ENCODE measurements around the gene PRMT2.

PRMT2 gene

DNA sequence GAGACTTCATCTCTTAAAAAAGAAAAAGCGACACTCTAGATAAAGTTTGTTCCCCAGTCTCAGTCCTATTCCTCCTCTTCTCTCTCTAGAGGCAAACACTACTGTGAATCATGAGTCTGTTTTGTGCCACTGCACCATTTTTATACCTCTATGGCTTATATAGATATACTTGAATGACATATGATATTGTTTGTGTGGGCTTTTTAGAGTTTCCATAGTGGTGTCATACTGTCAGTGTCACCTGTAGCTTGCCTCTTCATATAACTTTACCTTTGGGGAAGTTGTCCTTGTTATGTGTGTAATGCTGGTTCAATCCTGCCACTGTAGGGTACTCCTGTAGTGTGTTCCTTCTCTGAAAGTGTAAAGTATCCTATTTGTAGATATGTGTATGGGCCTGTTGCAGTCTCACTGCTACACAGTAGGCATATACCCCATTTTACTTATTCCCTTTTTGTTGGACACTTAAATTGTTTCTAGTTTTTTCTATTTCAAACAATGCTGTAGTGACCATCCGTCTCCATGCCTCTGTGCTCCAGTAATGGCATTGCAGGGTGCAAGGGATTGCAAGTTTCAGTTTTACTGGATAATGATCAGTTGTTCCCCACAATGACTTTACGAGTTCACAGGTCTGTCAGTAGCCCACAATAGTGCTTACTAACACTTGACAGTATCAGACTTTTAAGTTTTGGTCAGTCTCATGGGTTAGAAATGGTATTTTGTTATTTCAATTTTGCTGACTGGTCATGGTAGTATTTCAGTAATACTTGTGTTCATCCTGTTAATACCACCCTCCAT, 2.7 kb downstream of the PRMT2 start:
- no peak for DNase-seq
- in situ Hi-C loops (cut with MboI; ENCODE audit: low pct_unique_long_range_greater_than_20kb, low sequenced_read_pairs), result no loop called here

DNA sequence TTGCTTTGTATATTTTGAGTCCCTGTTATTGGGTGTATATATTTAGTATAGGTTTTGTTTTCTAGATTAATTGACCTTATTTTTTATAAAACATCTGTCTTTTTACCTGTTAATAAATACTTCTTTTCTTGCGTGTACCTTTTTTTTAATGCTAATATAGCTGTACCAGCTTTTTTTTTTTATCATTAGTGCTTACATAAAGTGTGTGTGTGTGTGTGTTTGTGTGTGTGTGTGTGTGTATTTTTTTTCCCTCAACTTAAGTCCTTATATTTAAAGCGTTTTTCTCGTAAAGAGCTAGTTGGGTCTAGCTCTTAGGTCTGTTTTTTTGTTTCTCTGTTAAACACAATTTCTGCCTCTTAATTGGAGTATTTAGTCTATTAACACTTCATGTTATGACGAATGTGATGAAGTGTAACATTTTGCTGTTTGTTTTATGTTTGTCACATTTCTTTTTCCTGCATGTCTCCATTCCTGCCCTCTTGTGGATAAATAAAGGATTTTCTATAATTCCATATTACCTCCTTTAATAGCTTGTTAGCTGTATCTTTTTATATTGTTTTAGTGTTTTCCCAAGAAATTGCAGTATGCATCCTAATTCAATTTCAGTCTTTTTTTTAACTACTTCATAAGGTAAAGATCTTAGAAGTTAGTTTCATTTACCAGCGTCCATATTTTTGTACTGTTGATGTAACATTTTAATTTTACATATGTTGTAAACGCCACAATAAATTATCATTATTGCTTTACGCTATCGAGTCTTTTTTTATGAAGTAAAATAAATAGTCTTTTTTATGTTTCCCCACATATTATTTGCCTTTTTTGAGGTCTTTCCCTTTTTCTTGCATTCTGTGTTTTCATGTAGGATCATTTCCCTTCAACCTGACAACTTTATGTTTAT, 4.3 kb downstream of the PRMT2 start:
- in situ Hi-C loops (cut with MboI; ENCODE audit: low pct_unique_long_range_greater_than_20kb, low sequenced_read_pairs), result no loop called here
- peak; percentile 68 for DNase-seq

DNA sequence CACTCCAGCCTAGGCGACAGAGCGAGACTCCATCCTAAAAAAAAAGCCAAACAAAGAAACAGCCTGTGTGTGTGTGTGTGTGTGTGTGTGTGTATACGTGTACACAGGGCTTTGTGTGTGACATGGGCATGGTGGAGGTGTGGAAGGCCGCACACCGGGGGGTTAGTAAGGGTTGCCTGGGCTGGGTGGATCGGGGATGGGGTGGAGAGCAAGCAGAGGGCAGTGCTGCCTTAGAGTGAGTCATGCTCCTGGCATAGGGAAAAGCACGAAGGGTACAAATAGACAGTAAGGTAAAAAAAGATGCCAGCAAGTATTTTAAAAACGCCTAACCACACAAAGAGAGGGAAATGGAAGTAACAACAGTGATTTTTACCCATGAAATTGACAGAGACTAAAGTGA, 6.2 kb downstream of the PRMT2 start:
- in situ Hi-C loops (cut with MboI; ENCODE audit: low pct_unique_long_range_greater_than_20kb, low sequenced_read_pairs), result no loop called here

DNA sequence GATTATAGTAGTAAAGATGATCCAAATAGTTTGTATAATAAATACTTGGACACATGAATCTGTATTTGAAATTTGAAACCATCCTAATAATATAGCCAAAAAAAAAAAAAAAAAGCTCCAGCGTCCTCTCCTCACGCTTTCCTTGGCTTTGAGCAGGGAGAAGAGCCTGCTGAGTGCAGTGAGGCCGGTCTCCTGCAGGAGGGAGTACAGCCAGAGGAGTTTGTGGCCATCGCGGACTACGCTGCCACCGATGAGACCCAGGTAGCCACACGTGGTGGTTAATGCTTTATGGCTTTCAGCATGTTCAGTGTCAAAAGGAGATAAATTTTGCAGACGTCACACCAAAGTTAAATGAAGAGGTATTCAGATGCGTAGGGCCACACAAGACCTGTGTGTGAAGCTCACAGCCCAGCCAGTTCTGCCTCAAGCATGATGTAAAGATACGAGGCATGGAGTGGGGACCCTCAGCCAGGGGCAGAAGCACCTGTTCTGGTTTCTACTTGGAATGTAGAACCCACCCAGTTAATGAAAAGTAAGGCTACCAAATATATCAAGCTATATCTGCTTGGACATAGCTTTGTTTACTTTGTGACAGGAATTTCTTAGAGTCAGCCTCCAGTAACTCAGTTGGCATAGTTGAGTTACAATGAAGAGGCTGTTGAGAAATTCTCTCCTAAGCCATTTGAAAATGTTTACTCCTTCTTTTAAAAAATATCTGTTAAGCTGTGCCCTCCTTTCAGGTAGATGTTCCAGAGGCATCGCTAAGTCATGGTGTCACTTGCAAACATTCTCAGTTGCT, 8.1 kb downstream of the PRMT2 start:
- DNase-seq, result no peak
- in situ Hi-C loops (cut with MboI; ENCODE audit: low pct_unique_long_range_greater_than_20kb, low sequenced_read_pairs), result no loop called here

More for the DNA sequence above, 6.2 kb downstream of the PRMT2 start:
- DNase-seq, result no peak

DNA sequence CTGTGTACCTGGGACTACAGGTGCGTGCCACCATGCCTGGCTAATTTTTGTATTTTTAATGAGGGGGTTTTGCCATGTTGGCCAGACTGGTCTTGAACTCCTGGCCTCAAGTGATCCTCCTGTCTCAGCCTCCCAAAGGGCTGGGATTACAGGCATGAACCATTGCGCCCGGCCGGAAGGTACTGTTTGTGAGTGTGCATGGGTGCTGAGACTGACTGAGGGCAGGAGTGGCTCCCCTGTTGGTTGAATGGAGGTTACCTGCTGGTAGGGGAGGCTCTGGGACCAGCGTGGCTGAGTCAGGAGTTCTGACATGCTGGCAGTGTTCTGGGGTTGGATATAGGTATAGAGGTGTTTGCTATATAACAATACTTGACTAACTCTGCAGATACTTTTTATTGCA, 10.4 kb downstream of the PRMT2 start:
- in situ Hi-C loops (cut with MboI; ENCODE audit: low pct_unique_long_range_greater_than_20kb, low sequenced_read_pairs), result no loop called here

DNA sequence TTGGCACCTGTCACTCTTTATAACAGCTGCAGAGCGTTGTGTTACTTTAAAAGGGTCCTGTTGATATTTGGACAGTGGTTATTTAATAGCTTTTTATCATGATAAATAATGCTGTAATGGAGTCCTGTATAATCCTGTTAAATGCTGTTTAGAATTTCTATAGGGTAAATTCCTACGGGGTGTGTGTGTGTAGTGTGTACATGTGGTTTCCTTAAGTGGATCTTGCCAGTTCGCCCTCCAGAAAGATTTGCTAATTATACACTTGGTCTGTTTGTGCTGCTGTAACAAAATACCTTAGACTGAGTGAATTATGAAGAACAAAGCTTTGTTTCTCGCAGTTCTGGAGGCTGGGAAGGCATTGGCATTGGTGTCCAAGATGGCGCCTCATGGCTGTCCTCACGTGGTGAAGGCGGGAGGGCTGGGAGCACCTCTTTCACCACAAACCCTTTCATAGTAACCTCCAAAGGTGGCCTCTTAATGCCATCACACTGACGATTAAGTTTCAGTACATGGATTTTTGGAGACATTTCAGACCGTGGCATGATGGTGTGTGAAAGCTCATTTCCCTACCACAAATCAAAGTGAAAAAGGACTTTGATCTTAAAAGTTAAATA, 11.2 kb downstream of the PRMT2 start:
- DNase-seq, result no peak

More for the DNA sequence above, 10.4 kb downstream of the PRMT2 start:
- DNase-seq, result no peak

DNA sequence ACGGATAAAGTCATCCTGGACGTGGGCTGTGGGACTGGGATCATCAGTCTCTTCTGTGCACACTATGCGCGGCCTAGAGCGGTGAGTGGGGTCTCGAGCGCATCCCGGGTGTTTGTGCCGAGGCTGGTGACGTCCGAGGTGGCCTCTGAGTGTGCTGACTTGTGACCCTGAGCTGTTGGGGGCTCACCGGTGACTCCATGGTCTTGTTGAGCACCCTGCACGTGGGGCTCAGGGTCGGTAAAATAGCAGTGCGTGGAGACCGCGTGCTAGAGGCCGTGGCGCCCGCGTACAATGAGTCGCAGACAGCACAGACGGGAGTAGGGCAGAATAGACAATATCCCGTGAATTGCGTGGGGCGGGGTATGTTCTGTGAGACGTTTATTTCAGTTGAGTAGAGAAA, 13.1 kb downstream of the PRMT2 start:
- in situ Hi-C loops (cut with MboI; ENCODE audit: low pct_unique_long_range_greater_than_20kb, low sequenced_read_pairs), result no loop called here
- DNase-seq, result no peak

More for the DNA sequence above, 11.2 kb downstream of the PRMT2 start:
- in situ Hi-C loops (cut with MboI; ENCODE audit: low pct_unique_long_range_greater_than_20kb, low sequenced_read_pairs), result no loop called here

DNA sequence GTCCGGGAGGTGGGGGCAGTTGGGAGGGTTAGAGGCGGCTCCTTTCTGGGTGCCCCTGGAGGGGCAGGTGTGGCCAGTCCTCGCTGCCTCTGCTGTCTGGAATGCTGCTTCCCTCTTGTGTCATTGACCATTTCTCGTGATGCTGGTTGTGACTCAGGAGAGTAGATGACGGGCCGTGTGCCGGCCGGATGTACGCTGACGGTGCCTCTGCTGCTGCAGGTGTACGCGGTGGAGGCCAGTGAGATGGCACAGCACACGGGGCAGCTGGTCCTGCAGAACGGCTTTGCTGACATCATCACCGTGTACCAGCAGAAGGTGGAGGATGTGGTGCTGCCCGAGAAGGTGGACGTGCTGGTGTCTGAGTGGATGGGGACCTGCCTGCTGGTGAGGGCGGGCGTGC, 13.9 kb downstream of the PRMT2 start:
- DNase-seq, result no peak
- in situ Hi-C loops (cut with MboI; ENCODE audit: low pct_unique_long_range_greater_than_20kb, low sequenced_read_pairs), result no loop called here

DNA sequence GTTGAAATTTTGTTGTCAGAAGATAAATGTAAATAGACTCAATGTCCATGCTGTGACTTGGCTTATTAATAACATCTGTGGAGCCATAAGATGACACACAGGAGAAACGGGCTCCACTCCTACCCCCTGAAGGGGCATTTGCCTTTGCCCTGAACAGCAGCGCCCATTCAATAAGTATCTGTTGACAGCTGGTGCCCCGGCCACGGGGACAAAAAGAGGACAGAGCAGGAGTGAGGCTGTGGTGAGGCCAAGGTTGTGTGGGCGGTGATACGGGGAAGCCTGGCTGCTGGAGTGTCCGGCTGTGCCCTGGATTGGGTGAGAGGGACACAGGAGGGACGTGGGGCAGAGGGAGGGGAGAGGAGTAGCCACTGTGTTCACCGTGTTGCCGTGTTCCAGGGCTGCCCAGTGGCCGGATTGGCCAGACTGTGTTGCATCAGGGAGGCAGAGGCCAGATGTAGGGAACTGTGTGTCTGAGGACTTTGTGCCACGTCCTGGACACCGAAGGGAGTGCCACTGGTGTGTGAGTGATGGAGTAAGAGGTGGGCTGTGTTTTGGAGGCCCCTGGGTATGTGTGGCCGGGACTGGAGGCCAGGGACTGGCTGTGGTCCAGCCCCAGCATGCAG, 15.1 kb downstream of the PRMT2 start:
- DNase-seq, result no peak
- in situ Hi-C loops (cut with MboI; ENCODE audit: low pct_unique_long_range_greater_than_20kb, low sequenced_read_pairs), result no loop called here

DNA sequence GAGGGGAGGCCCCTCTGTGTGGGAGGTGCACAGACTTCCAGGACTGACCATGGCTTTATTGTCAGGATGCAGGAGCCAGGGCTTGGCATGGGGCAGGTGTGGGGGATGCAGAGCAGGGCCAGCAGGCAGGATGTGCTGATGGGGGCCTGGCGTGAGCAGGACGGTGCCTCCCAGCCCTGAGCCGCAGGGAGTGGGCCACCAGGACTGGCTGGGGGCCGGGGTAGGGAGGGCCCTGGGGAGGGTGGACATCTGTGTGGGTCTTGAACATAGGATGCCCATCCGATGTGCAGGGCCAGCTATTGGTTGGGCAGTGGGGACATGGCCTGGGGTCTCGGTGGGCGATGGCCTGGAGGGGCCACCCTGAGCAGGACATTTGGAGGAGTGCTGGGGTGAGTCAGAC, 15.6 kb downstream of the PRMT2 start:
- in situ Hi-C loops (cut with MboI; ENCODE audit: low pct_unique_long_range_greater_than_20kb, low sequenced_read_pairs), result no loop called here
- no peak for DNase-seq

DNA sequence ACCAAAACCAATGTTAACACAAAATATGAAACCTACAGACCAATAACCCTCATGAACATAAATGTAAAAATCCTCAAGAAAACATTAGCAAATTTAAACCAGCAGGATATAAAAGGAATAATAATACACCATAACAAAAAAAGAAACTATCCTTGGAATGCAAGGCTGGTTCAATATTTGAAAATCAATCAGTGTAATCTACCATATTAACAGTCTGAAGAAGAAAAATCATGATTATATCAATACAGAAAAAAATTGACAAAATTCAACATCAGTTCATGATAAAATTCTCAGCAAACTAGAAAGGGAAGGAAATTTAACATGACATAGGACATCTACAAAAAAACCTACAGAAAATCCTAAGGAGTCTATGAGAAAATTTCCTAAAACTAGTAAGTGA, 19.8 kb downstream of the PRMT2 start:
- DNase-seq, result no peak
- in situ Hi-C loops (cut with MboI; ENCODE audit: low pct_unique_long_range_greater_than_20kb, low sequenced_read_pairs), result no loop called here

DNA sequence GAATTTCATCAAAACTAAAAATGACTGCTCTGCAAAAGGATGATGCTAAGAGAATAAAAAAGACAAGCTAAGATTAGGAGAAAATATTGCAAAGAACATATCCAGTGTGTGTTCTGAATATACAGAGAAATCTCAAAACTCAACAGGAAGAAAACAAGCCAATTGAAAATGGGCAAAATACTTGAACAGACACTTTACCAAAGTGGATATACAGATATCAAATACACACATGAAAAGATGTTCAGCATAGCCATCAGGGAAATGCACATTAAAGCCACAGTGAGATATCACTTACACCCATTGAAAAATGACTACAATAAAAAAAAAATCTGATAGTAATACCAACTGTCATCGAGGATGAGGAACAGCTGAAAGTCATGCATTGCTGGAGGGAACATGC, 21.3 kb downstream of the PRMT2 start:
- DNase-seq, result no peak
- in situ Hi-C loops (cut with MboI; ENCODE audit: low pct_unique_long_range_greater_than_20kb, low sequenced_read_pairs), result no loop called here

DNA sequence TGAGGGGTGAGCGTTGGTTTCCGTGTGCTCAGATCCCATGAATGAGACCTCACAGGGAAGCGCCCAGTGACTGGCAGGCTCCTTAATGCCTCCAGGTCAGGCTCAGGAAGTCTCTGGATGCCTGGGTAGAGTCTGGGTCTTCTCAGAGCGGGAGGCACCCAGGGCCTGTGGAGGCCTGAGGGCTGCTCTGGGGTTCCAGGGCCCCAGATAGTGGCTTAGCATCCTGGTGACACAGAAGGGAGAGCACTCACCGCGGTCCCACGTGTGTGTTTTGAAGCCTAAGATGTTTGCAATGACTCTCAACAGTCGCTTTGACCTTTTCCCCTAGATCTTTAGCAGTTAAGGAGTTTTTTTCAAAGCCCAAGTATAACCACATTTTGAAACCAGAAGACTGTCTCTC, 25.0 kb downstream of the PRMT2 start:
- in situ Hi-C loops (cut with MboI; ENCODE audit: low pct_unique_long_range_greater_than_20kb, low sequenced_read_pairs), result no loop called here
- DNase-seq, result no peak

DNA sequence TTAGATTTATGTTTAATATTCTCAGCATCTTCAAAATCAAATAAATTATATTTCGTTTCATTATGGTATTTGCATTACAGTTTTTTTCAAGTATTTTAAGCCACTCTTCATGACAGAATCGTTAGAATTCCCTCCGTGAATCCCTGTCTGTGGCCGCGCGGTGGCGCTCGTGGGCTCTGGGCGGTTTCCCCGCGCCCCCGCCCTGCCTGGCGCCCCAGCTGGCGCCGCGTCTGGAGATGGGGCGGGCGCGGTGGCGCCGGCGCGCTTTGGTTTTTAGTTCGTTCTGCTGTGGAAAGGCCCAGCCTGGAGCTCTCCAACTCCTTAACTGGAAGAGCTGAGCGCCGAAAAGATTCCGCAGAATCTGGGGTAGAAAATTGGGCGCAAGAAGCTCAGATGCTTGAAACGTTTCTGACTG, 25.7 kb downstream of the PRMT2 start:
- DNase-seq, result no peak
- in situ Hi-C loops (cut with MboI; ENCODE audit: low pct_unique_long_range_greater_than_20kb, low sequenced_read_pairs), result no loop called here

DNA sequence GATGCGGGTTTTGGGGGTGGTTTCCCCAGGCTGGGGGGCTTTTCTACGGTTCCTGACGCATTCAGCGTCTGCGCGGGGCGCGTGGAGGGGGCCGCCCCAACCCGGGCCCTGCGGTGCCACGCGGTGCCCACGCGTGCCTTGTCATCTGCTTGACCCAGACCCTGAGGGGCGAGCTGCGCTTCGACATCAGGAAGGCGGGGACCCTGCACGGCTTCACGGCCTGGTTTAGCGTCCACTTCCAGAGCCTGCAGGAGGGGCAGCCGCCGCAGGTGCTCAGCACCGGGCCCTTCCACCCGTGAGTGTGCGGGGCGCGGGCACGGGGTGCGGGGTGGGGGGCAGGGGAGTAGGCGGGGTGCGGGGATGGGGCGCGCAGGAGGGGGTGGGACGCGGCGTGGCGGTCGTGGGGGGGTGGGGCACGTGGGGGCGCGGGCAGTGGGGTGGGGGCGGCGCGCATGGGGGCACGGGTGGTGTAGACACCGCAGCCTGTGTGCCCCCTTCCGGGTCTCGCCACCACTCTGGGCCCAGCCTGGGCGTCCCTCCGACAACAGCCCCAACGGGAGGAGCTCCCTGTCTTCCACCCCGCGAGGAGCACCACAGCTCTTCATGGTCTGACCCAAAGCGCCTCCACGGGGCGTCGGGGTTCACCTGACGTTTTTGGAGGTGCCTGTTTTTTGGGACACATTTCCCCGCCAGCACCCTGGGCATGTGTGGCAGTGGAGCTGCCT, 26.3 kb downstream of the PRMT2 start:
- in situ Hi-C loops (cut with MboI; ENCODE audit: low pct_unique_long_range_greater_than_20kb, low sequenced_read_pairs), result no loop called here
- no peak for DNase-seq

DNA sequence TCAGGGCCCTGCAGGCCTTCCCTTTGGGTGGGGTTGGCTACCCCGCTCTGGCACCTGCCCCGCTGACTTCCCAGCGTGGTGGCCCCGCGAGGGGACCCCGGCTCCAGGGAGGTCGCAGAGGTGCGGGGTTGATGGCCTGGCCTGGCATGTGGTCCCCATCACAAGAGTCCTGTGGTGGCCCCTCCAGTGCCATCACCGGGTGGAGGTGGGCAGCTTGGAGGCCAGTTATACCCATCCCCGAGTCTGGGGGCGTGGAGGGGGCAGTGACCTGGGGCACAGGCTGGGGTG, 26.8 kb downstream of the PRMT2 start:
- in situ Hi-C loops (cut with MboI; ENCODE audit: low pct_unique_long_range_greater_than_20kb, low sequenced_read_pairs), result no loop called here
- no peak for DNase-seq

DNA sequence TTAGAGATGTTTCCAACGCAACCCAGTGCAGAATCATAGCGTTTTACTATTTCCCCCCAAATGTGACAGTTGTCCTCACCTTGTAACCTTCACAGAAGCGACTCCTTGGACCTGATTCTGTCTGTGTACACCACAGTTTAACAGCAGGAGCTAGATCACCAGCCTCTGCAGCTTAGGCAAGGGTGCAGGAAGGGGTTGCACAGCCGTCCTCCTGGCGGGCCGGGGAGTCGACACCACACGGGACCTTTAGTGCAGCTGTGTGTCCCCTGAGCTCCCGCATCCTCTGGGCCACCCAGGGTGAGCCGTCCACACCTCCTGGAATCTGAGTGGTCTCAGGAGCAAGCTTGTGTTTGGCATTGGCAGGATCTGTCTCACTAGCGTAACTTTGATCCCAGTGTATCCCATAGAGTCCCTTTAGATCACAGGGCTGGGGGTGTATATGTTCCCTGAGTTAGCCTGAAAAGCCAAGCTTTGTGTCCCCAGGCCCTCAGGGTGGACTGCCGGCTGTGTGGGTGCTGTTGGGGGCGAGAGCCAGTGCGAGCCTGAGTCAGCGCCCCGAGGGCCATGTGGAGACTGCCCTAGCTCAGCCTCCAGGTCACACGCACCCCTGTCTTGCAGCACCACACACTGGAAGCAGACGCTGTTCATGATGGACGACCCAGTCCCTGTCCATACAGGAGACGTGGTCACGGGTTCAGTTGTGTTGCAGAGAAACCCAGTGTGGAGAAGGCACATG, 27.5 kb downstream of the PRMT2 start:
- in situ Hi-C loops (cut with MboI; ENCODE audit: low pct_unique_long_range_greater_than_20kb, low sequenced_read_pairs), result no loop called here
- no peak for DNase-seq

DNA sequence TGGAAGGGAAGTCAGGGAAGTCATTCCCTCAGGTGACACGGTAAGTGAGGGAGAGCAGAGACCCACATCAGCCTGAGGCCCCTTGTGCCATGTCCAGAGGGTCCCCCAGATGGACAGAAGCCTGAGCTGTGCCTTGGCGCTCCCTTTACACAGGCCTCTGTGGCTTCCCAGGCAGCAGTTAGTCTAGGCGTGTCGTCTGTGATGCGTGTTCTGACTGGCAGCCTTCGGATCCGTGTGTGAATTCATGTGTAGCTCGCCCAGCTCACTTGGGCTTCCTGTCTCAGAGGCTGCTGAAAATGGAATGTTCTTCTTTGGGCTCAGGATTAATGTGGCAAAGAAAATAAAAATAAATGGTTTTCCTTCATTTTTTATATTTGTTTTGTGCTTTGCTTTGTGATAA, 28.3 kb downstream of the PRMT2 start:
- DNase-seq, result no peak

More for the DNA sequence above, 28.3 kb downstream of the PRMT2 start:
- in situ Hi-C loops (cut with MboI; ENCODE audit: low pct_unique_long_range_greater_than_20kb, low sequenced_read_pairs), result no loop called here

Data from KBM-7 (cell line).